Hematopoietic multipotent progenitor cell treated with erythropoietin and hydrocortisone succinate and interleukin-3 and kit ligand, for 6 days (in vitro differentiated cells): ENCODE data around the gene POC5.
"Not testable (repeated sequence)": the region's sequence is repeated elsewhere in the genome, so short reads cannot be mapped to it uniquely, and the experiment has no call there.

Experiments
- DNase-seq: peaks from one replicate; pipeline ENCODE4 v3.0.0-alpha.2; 2015

Gene POC5, protein sequence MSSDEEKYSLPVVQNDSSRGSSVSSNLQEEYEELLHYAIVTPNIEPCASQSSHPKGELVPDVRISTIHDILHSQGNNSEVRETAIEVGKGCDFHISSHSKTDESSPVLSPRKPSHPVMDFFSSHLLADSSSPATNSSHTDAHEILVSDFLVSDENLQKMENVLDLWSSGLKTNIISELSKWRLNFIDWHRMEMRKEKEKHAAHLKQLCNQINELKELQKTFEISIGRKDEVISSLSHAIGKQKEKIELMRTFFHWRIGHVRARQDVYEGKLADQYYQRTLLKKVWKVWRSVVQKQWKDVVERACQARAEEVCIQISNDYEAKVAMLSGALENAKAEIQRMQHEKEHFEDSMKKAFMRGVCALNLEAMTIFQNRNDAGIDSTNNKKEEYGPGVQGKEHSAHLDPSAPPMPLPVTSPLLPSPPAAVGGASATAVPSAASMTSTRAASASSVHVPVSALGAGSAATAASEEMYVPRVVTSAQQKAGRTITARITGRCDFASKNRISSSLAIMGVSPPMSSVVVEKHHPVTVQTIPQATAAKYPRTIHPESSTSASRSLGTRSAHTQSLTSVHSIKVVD

DNA sequence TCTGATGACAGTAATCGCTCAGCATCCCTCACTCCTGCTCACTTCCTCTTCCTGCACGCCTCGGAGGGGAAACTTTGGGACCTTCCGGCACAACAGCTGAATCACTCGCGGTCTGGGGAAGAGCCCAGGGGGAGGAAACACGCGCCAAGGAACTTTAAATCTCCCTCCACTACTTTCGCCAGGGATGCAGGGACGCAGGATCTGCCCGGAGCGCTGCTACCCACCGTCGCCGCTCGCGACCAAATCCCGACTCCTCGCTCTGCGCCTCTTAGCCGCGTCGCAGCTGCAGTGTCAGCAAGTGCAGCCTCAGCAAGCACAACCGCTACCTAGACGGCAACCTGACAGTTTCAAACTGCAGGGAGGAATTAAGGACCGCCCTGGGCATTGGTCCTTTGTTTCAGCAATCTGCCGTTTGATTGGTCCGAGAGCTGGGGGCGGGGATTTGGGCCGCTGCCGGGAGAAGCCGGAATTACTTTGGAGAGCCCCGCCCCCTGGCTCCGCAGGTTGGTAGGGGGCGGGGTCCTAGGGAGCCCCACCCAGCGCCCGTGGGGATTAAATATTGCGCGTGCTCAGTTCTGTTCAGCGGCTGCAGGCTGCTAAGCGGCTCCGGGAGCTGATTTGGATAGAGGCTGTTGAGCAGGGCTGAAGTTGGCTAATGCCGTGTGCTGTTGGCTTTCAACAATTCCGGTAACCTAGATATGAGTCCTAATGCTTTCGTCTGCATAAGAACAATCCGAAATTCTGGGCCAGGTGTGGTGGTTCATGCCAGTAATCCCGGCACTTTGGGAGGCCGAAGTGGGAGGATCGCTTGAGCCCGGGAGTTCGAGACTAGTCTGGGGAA is at the start of gene POC5:
Gene POC5, minus strand, starts transcription at position 356 of the 841 bp plus-strand sequence. CDS start 4,500 bp downstream, outside the sequence.
- peak; percentile 99 for DNase-seq

DNA sequence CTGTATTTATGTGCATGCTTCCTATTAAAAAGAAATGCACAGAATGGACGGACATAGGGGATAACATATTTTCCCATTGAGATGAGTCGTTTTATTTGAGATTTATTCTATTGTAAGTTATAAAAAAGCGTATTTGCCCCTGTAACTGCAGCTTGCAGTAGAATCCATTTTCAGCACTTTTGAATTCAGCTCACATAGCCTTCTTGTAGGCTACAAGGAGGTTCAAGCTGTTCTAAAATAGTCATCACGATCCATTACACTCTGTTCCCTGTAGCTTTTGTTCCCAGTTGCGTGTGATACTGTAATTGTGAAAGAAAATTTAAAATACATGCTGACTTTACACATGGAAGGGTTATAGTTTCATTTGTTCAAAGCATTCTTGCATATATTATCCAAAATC is 40.9 kb upstream of the POC5 start:
- DNase-seq = no peak

DNA sequence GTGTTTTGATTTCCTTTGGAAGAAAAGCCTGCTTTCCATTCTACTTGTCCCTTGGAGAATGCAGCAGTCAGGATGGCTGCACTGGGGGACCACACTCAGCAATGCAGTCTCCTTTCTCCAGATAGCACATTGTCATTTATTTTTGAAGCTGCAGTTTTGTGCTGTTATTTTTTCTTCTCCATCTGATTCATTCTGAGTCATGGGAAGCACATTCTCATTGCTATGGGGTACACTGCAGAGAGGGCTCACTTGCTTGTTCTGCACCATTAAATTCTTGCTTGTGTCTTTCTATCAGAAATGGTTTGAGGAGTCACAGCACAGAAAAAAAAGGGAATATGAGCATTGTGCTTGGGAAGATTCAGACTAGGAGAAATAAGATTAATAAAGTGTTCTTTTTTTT is 39.7 kb upstream of the POC5 start:
- no peak for DNase-seq

DNA sequence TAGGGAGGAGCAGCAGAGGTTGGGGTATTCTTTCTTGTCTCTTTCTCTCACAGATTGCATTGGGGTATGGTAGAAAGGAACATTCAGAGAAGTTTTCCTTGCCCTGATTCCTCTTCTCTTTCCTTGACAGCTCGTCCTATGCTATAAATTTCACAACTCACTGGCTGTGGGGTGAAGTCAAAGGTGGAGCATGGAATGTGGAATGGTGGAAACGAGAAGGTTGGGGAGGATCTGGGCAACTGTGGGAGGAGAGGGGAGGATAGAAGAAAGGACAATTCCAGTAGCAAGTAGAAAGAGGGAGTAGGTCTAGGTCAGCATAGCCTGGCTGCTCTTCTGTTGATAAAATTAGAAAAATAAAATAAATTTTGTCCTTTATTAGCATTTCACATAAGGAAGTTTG is 39.0 kb upstream of the POC5 start:
- DNase-seq = no peak

DNA sequence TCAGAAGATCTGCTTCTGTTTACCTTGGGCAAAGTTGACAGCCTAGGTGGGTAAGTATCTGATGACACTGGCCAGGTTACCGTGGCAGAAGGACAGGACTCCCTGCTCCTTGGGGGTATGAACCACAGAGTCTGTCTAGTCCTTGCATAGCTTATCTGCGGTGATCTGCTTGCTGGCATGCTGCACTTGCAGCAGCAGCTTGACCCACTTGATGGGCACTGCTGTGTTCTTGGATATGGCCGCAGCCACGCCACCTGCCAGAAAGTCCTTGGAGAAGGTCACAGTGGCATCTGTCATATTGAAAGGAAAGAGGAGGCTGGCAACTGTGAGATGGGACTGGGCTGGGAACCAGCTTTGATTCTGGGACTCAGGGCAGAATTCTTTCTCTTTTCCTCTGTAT is 35.9 kb upstream of the POC5 start:
- DNase-seq = no peak

DNA sequence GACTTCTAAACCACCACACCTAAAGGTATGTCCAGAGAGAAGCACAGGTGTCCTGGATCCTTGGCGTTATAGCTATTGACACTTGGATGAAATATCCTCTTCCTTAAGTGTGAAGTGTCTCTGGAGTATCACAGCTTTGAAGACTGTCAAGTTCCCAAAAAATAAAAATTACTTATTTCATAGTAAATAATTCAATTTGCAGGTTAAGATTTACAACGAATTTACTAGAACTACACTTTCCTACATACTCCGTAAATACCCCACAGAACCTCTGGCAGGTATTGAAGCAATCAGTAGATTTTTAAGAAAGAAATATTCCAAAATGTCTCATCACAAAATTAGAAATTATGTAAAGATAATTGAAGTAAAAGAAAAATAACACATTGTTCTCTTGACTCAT is 27.1 kb upstream of the POC5 start:
- DNase-seq = no peak

DNA sequence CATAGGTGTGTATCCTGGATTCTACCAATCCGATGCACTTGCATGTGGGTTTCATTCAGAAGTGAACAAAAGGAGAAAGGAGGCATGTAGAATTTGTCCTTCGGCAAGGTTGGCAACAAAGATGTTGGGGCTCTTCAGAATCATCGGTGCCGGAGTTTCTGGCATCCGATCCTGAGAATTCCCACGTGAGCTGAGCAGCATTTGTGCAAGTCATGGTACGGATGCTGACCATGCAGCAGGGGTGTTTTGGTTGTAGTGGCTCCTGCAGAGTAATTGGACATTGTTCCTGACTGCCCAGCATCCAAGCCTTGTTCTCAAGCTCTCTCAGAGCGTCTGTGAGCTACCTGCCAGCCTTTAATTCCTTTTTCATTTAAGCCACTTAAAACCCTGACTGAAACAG is 19.0 kb upstream of the POC5 start:
- no peak for DNase-seq

DNA sequence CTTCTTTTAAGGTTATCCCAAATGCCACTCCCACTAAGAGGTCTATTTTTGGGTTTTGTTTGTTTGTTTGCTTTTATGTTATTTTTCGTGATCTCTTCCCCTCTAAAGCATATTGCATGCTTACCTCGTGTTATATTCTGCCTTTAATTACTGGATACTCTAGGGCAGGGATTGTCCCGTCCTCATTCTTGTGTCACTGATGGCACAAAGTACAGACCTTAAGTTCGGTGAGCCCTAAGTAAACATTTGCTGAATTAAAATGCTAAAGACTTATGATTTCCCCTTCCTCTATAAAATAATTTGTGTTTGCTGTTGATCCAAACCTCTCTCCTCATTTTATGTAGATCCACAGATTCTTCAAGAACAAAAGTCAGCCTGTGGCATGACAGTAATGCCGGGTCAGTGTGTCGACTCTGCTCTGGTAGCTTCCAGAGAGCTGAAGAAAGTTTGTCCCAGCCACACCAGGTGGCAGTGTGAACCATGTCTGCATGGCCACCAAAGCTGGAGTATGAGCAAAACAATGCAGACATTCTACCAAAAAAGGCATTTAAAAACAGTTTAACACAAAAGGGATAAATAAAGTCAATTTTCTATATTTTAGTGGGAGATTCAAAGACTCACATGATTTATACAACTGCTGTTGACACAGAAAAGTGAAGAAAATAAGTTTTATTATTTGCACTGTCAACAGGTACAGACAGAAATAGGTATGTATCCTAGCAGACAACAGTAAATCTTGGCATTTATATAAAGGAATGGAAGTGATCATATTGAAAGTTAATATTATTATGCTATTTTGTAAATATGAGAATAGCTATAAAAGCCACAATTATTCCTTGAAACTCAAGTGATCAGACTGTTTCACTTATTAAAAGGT is 17.9 kb upstream of the POC5 start:
- DNase-seq = peak; percentile 54

DNA sequence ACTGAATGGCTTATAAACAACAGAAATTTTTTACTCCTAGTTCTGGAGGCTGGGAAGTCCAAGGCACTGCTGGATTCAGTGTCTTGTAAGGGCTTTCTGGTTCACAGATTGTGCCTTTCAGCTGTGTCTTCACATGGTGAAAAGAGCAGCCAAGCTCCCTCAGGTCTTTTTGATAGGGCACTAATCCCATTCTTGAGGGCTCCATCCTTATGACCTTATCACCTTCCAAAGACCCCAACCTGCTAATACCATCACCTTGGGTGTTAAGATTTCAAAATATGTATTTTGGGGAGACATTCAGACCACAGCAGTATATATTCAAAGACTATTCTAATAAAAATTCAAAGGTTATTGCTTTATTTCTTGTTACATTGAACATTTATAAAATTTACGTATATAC is 16.5 kb upstream of the POC5 start:
- no peak for DNase-seq

DNA sequence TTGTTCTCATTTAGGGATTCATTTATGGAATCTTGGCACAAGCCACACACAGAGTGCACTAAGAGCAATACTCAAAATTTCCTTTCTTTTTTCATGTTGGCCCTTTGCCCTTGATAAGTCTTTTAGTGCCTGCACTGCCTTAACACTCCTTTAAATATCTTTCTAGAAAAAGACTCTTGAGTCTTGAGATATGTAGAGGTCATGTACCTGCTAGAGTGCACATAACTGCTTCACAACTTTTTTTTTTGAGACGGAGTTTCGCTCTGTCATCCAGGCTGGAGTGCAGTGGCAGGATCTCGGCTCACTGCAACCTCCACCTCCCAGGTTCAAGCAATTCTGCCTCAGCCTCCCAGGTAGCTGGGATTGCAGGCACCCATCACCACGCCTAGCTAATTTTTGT is 14.3 kb upstream of the POC5 start:
- not testable (repeated sequence) for DNase-seq

DNA sequence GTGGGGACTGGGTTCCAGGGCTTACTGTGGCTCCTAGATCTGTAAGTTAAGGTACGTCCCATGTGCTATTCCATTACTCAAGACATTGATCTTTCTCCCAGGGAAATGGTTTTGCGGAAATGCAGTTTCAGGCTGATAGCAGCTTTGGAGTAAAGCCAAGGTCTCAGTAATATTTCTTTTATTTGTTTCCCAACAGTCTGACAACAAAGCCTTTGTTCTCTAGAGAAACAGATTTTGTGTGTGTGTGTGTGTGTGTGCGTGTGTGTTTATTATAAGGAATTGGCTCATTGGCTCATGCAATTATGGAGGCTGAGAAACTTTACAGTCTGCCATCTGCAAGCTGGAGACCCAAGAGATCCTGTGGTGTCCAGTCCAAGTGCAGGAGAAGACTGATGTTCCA is 12.1 kb upstream of the POC5 start:
- DNase-seq = no peak

DNA sequence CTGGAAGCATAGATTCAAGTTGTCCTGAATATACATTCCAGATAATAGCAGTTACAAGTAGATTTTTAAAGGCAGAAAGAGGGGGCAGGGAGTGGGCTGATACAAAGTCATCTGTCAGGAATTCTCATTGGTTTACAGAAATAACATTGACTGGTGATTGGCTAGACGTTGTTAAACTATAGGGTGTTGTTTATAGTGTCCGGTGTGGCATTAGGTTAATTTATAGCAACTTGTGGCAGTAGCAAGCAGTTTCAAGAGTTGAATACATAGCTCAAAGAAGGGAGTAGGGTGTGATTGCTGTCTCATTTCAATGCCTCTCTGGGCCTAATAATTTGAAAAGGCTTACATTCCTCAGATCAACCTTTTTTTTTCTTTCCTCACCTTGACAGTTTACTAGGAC is 10.7 kb upstream of the POC5 start:
- no peak for DNase-seq

DNA sequence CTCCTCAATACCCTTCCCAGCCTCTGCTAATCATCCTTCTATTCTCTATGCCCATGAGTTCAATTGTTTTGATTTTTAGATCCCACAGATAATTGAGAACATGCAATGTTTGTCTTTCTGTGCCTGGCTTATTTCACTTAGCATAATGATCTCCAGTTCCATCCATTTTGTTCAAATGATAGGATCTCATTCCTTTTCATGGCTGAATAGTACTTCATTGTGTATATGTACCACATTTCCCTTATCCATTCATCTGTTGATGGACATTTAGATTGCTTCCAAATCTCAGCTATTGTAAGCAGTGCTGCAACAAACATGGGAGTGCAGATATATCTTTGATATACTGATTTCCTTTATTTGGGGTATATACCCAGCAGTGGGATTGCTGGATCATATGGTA is 9.0 kb upstream of the POC5 start:
- DNase-seq = not testable (repeated sequence)

DNA sequence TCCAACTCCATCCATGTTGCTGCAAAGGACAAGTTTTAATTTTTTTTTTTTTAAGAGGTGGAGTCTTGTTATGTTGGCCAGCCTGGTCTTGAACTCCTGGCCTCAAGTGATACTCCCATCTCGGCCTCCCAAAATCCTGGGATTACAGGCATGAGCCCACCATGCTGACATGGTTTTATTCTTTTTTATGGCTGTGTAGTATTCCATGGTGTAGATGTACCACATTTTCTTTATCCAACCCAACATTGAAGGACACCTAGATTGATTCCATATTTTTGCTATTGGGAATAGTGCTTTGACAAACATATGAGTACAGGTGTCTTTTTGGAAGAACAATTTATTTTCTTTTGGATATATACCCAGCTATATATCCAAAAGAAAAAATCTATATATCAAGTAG is 6.1 kb upstream of the POC5 start:
- DNase-seq = no peak

DNA sequence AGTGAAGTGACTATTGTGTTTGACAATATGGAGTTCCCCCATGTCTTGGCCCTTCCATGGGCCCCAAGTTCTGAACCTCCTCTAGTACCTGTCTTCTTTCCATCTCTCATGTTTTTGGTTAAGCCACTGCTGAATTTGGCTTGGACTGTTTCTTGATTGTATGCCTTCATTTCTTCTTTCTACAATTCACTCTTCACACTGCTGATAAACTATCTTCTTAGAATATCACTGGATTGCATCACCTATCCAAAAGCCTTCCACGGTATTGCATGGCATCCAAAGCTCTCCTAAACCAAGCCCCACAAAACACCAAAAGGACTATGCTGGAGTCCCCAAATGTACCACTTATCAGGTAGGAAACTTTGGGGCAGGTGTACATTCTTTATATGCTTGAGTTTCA is 4.3 kb upstream of the POC5 start:
- DNase-seq = no peak

DNA sequence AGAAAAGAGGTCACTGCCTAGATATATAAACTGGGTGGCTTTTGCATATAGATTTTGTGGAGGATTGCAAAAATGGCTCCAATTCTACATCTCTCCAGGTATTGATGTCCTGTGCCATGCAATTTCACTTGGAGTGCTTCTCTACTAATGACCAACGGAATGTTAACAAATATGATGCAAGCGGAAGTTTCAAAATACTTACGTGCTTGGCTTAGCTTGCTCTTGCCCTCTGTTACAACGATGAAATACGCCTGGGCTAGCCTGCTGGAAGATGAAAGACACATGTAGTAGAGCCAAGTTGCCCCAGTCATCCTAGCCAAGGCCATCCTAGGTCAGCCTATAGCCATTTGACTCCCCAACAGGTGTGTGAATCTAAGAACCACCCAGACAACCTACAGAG is 3.6 kb upstream of the POC5 start:
- DNase-seq = no peak

DNA sequence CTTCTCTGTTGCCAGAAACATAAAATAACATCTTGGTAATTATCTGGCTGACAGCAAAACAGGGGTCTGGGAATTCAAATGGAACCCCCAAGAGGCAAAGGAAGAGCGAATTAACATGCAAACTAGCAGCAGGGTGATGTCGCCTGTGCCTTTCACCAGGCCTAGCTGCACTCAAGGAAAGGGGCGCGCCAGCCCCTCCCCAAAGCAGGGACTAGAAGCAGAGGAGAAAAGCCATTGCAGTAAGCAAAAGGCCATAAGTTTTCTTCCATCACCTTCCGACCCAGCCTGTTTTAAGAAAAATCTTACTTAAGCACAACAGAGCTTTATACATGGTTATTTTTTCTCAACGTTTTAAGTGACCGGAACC is 539 bp downstream of the POC5 start:
- no peak for DNase-seq

DNA sequence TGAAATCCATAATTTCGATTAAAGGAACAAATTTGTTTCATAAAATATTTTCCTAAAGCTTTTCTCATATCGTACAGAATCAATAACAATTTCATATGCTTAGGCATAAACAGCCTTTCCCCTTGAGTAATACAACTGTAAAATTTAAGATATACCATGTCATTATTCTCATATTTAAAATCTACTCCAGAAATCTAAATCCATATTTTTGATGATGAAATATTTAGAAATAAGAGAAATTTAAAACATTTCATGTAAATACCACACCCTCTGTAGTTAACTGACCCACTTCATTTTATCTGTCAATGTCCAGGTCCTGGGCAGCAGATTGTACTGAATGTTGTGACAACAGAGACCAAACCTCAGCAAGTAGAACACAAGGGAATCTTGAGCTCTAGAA is 5.1 kb downstream of the POC5 start:
- no peak for DNase-seq

DNA sequence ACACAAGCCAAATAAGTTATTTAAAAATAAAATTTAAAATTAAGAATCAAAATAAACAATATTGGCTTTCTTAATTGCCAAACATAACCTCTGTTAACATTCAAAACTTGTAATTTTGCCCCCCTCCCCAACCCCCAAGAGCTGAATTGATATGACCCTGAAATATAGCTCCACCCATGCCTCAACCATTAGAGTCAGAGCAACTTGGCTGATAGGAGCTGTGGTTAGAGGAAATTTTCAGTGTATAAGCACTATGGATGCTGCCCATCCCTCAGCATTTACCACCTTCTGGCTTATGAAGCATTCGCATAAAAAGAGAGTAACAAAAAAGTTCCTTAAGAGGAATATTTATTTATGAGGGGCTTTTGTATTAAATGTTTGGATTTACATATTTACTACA is 6.1 kb downstream of the POC5 start:
- peak; percentile 70 for DNase-seq

DNA sequence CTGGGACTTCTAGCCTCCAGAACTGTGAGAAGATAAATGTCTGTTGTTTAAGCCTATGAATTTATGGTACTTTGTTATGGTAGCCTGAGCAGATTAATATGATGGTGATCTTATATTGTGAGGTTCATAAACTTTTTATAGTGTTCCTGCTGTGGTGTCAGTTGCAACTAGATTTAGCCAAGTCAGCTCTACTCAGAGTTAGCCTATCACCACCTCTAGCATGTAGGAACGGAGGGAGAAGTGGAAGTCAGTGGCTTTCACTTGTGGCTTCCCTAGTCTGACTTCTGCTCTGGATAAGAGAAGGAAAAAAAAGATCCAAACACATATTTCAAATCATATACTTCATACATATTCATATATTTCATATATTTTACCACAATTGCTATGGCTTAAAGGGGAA is 6.6 kb downstream of the POC5 start:
- DNase-seq = peak; percentile 50

DNA sequence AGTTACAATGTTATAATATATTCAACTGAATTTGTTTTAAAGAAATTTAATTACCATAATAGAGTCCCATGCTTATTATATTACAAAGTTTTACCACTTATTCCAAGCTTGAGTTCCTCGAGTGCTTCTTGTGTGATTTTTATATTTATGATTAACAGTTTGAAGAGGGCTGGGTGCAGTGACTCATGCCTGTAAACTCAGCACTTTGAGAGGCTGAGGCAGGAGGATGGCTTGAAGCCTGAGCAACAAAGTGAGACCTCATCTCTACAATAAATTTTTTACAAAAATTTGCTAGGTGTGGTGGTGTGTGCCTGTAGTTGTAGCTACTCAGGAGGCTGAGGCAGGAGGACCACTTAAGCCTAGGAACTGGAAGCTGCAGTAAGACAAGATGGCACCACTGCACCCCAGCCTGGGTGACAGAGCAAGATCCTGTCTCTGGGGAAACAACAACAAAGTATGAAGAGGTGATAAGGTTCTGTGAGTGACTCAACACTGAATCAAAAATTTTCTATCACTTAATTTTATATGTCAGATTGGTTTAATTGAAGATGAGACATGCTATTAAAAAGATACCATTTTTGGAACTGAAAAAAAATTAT is 9.2 kb downstream of the POC5 start:
- no peak for DNase-seq

DNA sequence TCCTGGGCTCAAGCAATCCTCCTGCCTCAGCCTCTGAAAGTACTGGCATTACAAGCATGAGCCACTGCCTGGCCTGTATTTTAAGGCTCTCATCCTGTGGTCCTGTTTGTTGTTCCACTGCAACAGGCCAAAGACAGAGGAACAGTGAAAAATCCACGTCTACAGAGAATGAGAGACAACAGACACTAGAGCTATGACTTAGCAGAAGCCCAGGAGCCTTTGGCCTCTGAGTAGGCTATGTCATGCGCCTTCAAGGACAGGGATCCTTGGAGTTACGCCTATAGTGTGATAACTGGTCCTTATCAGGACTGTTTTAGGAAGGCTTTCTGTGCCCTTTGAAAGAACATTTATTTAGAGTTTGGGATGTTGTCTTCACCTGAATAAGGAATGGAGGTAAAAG is 10.5 kb downstream of the POC5 start:
- DNase-seq = peak; percentile 63

DNA sequence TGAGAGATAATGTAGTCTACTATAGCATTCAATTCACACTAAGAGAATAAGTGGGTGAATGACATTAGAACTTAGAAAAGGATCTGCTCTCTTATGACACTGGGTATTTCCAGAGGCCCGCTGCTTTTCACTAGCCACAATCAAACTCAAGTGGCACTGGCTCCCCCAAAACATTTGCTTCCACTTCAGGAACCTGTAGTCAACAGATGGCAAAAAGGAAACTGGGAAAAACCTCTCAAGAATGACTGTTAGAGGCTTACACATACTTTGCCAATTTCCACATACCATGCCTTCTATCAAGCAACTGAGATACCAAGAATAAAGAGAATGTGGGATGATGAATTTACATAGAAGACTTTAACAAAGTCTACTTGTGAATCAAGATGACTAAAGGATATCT is 11.2 kb downstream of the POC5 start:
- DNase-seq = no peak
